GM19035 (cell line): Measurements from ENCODE around the gene CCDC78.

Experiments
- ATAC-seq: cut with Tn5 transposase; IDR thresholded peaks from one replicate; pipeline ENCODE4 v1.9.1; 2021; ENCODE audit not compliant: unreplicated experiment

The CCDC78 gene

GRCh38 chr16:679814-680624 is 46.2 kb downstream of the CCDC78 start, which contains the start of gene STUB1:
Gene STUB1 (plus strand): TSS chr16:680410. CDS start chr16:680526, 116 bp downstream.
- peak; percentile 47 for ATAC-seq

DNA sequence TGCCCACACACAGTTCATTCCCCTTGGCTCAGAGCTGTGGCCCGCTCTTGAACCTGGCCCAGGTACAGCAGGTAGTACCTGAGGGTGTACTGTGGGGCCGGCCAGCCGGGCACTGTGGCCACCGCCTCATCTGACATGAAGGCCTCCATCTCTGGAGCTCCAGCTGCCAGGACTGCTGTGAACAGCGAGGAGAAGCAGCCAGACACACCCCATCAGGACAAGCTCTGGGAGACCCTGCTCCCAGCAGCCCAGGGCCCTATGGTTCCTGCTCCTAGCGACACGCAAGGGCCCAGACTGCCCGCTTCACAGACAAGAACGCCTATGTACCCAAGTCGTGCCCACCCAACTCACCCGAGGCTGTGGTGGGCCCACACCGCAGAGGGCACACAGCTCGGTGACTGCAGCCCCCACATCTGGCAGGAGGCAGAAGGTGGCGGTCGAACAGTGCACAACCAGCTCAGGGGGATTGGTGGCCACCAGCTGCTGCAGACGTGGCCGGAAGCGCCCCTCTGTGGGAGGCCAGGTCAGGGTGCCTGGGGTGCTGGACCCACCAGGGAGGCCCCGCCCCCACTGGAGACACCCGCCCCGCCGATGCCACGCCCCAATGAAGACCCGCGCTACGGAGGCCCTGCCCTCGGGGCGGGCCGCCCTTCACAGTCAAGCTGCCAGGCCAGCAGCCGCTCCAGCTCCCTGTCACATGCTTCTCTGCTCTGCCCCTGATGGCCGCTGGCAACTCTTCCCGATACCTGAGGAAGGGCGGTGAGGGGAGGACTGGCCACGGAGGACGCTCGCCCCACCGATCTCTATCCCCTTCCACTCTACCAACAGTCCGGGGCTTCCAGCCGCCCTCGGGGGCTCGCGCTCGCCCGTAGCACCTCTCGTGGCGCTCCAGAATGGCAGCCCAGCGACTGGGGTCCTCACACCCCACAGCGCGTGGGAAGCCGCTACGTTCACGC is 47.1 kb downstream of the CCDC78 start:
- ATAC-seq: peak; percentile 2

- no peak for ATAC-seq
Observed at GRCh38 chr16:678209-678857, 47.9 kb downstream of the CCDC78 start.

GRCh38 chr16:677316-678190 is 48.7 kb downstream of the CCDC78 start:
- ATAC-seq: no peak

GRCh38 chr16:676913-677312 is 49.3 kb downstream of the CCDC78 start:
- ATAC-seq: no peak

DNA sequence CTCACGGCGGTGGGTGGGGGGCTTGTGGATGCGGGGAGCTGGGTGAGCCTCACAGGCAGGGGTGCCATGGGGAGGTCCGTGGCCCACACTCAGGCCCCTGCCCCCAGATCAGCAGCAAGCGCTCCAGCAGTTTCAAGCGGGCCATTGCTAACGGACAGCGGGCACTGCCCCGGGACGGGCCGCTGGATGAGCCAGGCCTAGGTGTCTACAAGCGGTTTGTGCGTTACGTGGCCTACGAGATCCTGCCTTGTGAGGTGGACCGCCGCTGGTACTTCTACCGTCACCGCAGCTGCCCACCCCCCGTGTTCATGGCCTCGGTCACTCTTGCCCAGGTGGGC is 49.7 kb downstream of the CCDC78 start:
- no peak for ATAC-seq

- ATAC-seq: no peak
Observed at GRCh38 chr16:675884-676564, 50.2 kb downstream of the CCDC78 start.

DNA sequence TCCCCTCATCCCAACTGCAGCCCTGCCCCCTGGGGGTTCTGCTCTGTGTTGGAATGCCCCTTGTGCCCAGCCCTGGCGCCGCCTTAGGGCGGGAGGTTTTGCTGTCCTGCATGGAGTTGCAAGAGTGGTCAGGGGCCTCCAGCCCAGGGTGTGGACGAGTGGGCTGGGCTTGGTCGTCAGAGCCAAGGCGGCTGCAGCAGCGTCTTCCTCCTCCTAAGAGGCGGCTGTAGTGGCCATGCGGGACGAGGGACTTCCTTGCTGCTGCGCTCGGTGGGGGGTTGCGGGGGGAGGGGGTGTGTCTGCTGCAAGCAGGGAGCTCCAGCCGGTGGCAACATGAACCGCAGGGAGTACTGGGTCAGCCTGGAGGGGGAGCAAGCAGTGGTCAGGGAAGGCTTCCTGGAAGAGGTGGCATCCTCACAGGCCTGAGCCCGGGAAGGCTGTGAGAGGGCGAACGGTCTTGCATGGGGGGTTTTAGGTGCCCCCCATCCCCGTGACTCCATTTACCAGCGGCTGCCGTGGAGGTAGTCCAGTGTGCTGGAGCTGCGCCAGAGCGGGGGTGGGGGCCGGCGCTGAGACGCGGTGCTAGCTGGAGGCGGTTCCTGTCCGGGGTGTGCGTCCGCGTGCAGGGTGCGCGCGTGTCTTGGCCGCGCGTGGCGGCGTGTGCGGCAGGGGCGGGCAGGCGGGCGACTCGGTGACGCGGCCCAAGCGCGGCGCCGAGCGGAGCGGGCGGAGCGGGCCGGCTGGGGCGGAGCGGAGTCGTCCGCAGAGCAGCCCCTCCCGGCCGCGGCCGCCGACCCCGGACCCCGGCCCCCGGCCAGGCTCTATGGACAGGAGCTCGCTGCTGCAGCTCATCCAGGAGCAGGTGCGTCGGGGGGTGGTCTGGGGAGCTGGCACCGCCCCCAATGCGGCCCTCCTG is 51.0 kb downstream of the CCDC78 start, which contains the start of gene RHBDL1:
TSS of gene RHBDL1 (plus strand) at position 704 of the 916 bp plus-strand sequence. CDS start at position 824, 120 bp downstream.
- ATAC-seq: no peak

GRCh38 chr16:674214-674881 is 51.9 kb downstream of the CCDC78 start:
- no peak for ATAC-seq

- ATAC-seq: no peak
Observed at GRCh38 chr16:673399-673991, 52.7 kb downstream of the CCDC78 start.

- no peak for ATAC-seq
Observed at GRCh38 chr16:672851-673250, 53.4 kb downstream of the CCDC78 start.
